KOPT-K1 (cell line): ENCODE results near the gene FBXL7.

Experiments
- H3K27ac ChIP-seq: fragments of 200-600 bp; sonication (generic); 2 replicates; pipeline ENCODE4 v1.5.1; 2016; ENCODE audit warnings: antibody characterized with exemption, mild to moderate bottlenecking, low read depth, low read length; ENCODE audit not compliant: poor library complexity, severe bottlenecking
- H3K36me3 ChIP-seq: fragments of 200-600 bp; sonication (generic); 2 replicates; pipeline ENCODE4 v1.5.1; 2017; ENCODE audit warnings: antibody characterized with exemption, mild to moderate bottlenecking, low read length, moderate library complexity; ENCODE audit not compliant: insufficient read depth
- H3K9me3 ChIP-seq: fragments of 200-600 bp; sonication (generic); 2 replicates; pipeline ENCODE4 v1.5.1; 2017; ENCODE audit warnings: antibody characterized with exemption, low read length, mild to moderate bottlenecking; ENCODE audit not compliant: insufficient read depth, poor library complexity, severe bottlenecking

Gene FBXL7

DNA sequence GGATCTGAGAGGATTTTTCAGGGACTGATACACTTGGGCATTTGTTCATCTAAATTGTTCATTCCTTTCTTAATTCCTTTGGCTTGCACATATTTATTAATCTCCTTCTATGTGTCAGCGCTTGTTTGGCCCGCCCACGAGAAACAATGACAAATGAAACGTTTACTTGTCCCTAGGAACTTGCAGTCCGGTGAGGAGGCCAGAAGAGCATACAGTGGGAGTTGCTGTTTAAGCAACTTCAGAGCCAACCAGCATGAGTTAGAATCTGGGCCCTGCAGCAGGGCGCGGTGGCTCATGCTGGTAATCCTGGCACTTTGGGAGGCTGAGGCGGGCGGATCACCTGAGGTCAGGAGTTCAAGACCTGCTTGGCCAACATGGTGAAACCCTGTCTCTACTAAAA is 18.8 kb downstream of the FBXL7 start:
- H3K36me3 ChIP-seq: no peaks in the 10 kb centered on the region
- no peak overlapping the region for H3K27ac ChIP-seq
- no peaks in the 10 kb centered on the region for H3K9me3 ChIP-seq

DNA sequence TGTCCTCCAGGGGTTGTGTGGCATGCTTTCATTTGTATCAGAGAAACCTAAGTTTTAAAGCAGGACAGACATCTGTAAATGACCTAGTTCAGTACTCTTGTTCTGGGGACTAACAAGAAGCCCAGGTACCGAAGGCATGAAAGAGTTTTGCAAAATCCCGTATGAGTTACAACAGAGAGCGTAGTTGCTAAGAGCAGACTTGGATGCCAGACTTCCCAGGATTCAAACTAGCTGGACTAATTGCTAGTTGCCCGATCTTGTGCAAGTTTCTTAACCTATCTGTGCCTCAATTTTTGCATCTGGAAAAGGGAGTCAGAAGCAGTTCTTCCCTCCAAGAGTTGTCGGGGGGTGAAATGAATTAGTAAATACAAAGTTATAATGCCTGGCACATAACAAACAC is 20.9 kb downstream of the FBXL7 start:
- Histone ChIP-seq H3K27ac (no peak overlapping the region), H3K36me3 (no peaks in the 10 kb centered on the region), H3K9me3 (no peaks in the 10 kb centered on the region)

DNA sequence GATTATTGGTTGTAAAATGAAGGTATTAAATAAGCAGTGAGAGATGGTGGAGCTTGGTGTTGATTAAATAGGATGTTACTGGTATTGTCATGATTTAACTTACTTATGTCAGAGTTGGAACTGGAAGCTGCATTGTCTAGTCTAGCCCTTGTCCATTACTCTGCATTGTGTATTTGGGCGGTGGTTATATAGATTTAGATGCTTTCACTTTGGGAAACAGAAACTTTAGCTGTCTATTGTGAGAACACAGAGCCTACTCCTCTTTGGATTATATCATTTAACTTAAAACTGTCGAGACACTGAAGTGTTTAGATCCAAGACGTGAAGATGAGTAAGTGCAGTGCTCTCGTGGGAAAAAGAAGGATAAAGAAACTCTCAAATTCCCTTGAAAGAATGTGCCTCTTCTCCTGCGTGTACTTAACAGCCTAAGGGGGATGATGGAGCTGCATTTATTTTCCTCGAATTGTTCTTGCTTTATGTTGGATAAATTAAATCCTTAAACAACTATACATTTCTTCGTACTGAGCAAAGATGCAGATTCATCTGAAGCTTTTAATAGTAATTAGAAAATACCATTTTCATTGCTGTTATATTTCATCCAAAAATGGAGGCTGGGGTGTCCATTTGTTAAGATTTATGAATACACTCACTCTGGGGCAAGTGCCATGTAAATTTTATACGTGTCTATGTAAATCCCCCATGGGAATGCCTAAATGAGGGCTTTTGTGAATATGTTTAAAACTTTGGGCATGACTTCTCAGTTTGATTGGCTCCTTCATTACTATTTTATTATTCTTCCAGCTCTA is 21.6 kb downstream of the FBXL7 start:
- Histone ChIP-seq H3K9me3 (no peaks in the 10 kb centered on the region), H3K27ac (no peak overlapping the region), H3K36me3 (no peaks in the 10 kb centered on the region)

DNA sequence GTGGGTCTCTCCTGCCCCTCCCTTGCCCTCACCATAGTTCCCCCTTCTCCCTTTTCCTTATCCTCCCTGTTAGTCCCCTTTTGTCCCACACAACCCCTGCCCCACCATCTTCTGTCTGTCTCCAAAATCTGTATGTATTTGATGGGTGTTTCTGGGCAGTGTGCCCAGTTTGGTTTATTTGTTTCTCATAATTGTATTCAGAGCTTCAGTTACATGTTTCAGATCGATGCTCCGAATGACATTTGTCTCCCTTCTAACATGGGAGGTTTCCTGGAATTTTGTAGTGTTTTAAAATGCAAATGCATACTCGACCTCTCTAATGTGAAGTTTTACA is 22.2 kb downstream of the FBXL7 start:
- Histone ChIP-seq H3K36me3 (no peaks in the 10 kb centered on the region), H3K27ac (no peak overlapping the region), H3K9me3 (no peaks in the 10 kb centered on the region)

DNA sequence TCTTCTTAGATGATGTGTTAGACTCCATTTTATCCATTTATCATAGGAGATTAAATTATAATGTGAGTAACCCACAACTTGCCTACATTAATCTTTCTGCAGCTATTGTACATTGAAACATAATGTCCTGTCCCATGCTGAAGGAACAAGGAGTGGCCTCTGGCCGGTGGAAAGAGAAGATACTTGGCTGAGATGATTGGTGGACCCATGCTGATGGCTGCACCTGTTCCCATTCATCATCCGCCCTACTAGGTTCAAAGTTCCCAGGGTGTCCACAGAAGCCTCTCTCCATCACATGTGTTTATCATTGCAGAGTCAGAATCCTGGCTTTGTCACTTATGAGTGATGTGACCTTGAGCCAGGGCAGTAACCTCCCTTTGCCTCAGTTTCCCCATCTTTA is 24.7 kb downstream of the FBXL7 start:
- Histone ChIP-seq H3K27ac (no peak overlapping the region), H3K9me3 (no peaks in the 10 kb centered on the region), H3K36me3 (no peaks in the 10 kb centered on the region)

DNA sequence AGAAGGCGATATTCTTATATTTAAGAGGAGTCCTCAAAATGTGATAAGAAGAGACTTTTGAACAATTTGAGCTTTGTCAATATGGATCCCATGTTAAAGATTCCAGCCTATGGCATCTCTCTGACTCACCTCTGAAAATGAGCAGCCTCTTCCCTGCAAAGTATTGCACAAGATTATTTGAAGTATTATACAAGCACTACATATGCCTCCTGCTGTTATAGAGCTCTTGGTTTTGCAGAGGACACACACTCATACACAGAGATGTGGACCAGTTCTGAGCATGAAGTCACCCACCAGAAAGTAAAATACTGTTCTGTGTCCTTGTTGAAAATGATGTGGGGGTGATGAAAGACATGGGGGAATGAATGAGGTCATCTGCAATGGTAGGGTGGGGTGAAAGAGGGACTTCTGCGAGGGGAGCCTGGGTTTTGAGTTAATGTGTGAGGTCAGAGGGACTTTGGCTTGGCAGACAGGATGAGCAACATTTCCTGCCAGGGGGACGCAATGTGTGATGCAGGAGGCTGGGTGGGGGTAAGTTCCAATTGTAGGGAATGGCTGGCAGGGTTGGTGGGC is 25.8 kb downstream of the FBXL7 start:
- no peak overlapping the region for H3K27ac ChIP-seq
- H3K36me3 ChIP-seq: no peaks in the 10 kb centered on the region

DNA sequence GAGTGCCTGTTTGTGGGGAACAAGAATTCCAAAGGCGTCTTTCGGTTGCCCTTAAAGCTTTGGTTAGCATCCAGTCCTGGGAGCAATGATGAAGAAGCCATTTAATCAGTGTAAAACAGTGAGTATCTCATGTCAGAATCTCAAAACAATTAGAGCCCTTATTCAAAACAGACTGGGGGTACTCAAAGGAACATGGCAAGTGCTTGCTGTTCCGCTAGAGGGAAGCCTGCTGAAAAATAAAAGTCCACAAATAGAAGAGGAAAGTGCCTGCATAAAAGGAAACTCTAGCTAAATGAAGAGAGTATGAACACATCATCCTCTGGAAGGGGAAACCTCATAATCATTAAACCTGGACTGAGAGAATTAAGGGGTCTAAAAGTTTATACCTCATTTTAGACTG is 26.4 kb downstream of the FBXL7 start:
- Histone ChIP-seq H3K9me3 (no peaks in the 10 kb centered on the region), H3K36me3 (no peaks in the 10 kb centered on the region)

More for the DNA sequence above, 25.8 kb downstream of the FBXL7 start:
- no peaks in the 10 kb centered on the region for H3K9me3 ChIP-seq

DNA sequence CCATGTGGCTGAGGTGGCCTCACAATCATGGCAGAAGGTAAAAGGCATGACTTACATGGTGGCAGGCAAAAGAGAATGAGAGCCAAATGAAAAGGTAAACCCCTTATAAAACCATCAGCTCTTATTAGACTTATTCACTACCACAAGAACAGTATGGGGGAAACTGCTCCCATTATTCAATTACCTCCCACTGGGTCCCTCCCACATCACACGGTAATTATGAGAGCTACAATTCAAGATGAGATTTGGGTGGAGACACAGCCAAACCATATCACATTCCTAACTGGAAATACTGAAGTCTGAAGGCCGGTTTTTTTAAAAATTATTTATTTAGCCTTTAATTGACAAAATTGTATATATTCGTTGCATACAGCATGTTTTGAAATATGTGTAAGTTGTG is 28.5 kb downstream of the FBXL7 start:
- no peaks in the 10 kb centered on the region for H3K36me3 ChIP-seq
- H3K27ac ChIP-seq: no peak overlapping the region
- no peaks in the 10 kb centered on the region for H3K9me3 ChIP-seq

More for the DNA sequence above, 26.4 kb downstream of the FBXL7 start:
- no peak overlapping the region for H3K27ac ChIP-seq

DNA sequence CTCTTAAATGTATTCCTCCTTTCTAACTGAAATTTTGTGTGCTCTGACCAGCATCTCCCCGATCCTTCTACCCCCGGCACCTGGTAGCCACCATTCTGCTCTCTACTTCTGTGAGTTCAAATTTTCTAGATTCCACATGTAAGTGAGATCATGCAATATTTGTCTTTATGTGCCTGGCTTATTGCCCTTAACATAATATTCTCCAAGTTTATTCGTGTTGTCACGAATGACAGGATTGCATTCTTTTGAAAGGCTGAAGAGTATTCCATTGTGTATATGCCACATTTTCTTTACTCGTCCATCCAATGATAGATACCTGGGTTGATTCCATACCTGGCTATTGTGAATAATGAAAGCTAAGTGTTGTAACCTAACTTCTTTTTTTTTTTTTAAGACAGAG is 29.0 kb downstream of the FBXL7 start:
- Histone ChIP-seq H3K27ac (no peak overlapping the region), H3K36me3 (no peaks in the 10 kb centered on the region), H3K9me3 (no peaks in the 10 kb centered on the region)

DNA sequence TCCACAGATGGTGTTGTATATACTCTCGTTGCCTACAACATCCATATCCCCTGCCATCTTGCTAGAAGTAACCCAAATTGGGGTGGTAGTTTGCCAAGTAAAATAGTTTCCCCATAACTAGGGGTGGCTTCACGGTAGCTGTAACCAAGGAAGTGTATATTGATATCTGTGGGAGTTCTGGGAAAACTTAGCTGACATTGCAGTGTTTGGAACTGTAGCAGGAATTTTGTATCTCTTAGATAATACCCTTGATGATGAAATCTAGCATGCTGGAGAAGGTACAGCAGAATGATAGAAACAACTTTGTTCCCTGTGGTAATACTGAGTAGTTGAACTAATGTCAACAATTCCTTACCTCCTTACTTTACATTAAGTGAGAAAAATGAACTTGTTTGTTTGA is 29.8 kb downstream of the FBXL7 start:
- H3K9me3 ChIP-seq: no peaks in the 10 kb centered on the region
- no peak overlapping the region for H3K27ac ChIP-seq
- H3K36me3 ChIP-seq: no peaks in the 10 kb centered on the region

DNA sequence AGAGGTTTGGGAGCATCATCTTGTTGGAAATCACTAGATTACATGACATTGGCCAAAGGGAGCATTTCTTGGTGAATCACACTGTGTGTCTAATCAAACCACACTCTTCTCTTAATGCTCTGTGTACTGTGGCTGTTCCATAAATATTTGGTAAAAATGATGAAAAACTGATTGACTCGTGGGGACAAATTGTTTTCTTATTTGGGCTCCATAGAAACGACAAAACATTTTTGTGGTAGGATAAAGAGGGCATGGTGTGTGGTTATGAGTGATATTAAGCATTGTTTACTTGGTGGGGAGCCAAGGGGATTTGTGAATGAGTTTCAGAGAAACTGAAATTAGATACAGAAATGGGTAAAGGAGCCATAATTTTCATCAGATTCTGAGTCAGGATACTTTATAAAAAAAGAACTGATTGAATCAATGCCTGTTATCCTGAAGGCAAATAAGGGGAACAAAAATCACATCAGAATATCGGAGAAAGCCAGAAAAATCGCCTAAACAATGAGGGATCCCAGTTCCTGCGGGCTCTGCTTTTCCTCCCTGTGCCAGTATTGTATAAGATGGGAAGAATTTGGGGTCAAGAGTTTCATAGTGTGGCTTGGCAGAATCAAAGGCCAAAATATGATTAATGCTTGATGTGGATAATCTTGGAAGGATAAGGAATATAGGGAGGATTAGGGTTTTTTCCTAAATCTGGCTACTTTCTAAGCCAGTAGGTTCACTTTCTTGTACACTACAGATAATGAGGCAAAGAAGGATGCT is 33.3 kb downstream of the FBXL7 start:
- no peak overlapping the region for H3K27ac ChIP-seq
- no peaks in the 10 kb centered on the region for H3K36me3 ChIP-seq
- peaks cover 6% of the 10 kb centered on the region for H3K9me3 ChIP-seq

DNA sequence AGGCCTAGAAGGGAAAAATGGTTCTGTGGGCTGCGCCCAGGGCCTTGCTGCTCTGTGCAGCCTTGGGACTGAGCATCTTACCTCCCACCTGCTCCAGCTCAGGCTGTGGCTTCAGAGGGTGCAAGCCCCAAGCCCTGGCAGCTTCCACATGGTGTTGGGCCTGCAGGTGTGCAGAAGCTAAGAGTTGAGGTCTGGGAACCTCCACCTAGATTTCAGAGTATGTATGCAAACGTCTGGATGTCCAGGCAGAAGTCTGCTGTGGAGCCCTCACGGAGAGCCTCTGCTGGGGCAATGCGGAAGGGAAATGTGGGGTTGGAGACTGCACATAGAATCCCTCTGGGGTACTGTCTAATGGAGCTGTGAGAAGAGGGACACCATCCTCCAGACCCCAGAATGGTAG is 36.0 kb downstream of the FBXL7 start:
- no peaks in the 10 kb centered on the region for H3K36me3 ChIP-seq
- H3K9me3 ChIP-seq: peaks cover 6% of the 10 kb centered on the region
- no peak overlapping the region for H3K27ac ChIP-seq

DNA sequence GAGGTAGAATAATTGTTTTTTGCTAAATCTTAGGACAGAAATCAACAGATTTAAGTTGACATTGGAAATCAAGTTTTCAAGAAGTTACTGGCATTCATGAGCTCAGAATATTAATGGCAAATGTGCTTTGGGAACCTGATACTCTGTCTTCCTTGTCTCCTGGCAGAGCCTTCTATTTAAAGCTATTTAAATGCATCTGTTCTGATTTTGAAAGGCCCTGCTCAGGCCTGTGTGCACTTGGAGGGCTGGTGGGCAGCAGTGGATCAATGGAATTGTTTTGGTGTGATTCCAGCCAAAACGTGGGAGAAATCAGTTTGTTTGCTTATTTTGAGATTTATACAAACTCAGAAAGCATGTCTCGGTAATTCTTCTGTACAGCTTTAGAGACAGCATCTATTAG is 38.5 kb downstream of the FBXL7 start:
- Histone ChIP-seq H3K9me3 (peaks cover 6% of the 10 kb centered on the region), H3K27ac (no peak overlapping the region)

DNA sequence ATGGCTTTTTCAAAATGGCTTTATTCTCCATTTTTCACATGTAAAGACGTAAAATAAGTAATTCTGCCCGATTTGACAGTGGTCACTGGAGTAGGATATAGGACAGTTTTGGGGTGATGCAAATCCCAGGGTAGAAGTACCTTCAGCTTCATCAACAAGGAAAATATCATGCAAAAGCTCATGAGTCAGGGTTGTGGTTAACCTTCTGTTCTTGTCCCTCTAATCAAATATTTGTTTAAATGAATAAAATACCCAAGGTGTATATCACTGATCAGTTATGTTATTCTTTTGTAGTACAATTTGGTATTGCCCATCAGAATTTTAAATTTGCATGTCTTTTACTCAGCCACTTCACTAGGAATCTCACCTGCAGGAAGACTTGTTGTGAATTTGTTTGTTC is 40.0 kb downstream of the FBXL7 start:
- no peak overlapping the region for H3K27ac ChIP-seq

More for the DNA sequence above, 38.5 kb downstream of the FBXL7 start:
- no peaks in the 10 kb centered on the region for H3K36me3 ChIP-seq

DNA sequence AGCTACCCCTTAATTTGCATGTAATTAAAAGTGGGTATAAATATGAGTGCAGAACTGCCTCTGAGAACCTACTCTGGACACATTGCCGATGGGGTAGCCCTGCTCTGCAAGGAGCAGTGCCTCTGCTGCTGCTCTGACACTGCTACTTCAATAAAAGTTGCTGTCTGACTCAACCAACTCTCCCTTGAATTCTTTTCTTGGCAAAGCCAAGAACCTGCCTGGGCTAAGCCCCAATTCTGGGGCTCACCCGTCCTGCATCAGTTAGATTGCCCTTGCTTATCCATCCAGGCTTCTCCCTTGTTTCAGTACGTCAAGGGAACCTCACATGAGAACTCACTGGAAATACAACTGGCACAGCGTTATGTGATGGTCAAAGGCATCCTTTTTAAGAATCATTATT is 44.1 kb downstream of the FBXL7 start:
- no peak overlapping the region for H3K27ac ChIP-seq
- no peaks in the 10 kb centered on the region for H3K36me3 ChIP-seq
- no peaks in the 10 kb centered on the region for H3K9me3 ChIP-seq

More for the DNA sequence above, 40.0 kb downstream of the FBXL7 start:
- Histone ChIP-seq H3K36me3 (no peaks in the 10 kb centered on the region), H3K9me3 (peaks cover 6% of the 10 kb centered on the region)
